Measurements from ENCODE around the gene ITGB1BP2.

DNA sequence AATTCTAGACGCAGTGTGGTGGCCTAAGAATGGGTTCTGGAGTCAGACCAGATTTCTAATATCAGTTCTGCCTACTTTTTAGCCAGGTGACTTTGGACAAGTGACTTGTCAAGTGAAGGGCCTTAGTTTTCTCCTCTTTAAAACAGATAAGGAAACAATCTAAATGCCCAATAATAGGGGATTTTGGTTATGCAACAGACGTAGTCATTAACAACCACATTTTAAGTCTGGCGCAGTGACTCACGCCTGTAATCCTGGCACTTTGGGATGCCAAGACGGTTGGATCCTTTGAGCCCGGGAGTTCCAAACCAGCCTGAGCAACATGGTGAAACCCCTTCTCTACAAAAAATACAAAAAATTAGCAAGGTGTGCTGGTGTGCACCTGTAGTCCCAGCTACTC lies 45.5 kb upstream of the ITGB1BP2 start:
- TF ChIP-seq ARNT (IDR thresholded peaks at IDR 0.05) (no peak), SUZ12 (IDR thresholded peaks at IDR 0.05) (no peak), PKNOX1 (IDR thresholded peaks at IDR 0.05) (no peak), SP1 (IDR thresholded peaks at IDR 0.05) (no peak), ZNF384 (IDR thresholded peaks at IDR 0.05) (no peak), HDGF (IDR thresholded peaks at IDR 0.05; ENCODE audit: borderline replicate concordance) (no peak), BHLHE40 (IDR thresholded peaks at IDR 0.05; ENCODE audit: borderline replicate concordance) (no peak), ELF4 (IDR thresholded peaks at IDR 0.05) (no peak), FOXM1 (IDR thresholded peaks at IDR 0.05; ENCODE audit: borderline replicate concordance) (no peak), FOXA1 (IDR thresholded peaks at IDR 0.05) (no peak)
